ENCODE data around the gene SPATA32.

The SPATA32 gene

GRCh38 chr17:45293413-45294211 is 31.7 kb upstream of the SPATA32 start:
- peak; percentile 95 for DNase-seq (ENCODE audit: low read depth)

DNA sequence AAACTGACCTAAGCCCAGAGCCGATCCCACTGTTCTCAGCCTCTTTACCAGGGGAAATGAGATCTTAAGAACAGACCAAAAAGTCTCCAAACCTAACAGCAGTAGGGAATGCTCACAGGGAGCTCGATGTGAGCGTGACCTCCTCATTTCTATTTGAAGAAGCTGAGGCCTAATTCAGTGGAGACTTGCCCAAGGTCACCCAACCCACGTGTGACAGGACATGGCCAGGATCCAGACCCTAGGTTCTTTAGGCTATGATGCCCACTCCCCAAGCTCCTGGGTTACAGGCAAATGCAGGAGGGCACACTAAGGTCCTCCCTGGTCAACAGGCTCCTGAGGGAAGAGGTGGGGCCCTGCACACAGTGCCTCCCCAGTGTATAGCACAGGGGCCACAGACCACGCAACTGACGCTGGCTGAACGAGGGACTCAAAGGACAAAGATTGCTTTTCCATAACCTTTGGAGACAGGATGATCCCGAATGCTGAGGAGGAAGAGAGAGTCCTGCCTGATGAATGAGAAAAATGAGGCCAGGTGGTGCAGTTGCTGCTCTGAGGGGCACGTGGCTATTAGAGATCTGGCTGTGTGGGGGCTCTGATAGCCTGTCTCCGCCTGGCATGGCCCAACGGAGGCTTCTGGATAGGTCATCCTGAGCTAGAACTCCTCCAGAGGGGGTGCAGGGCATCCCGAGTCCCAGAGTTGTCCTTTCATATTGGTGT is 31.0 kb upstream of the SPATA32 start:
- DNase-seq (ENCODE audit: low read depth), result no peak

DNA sequence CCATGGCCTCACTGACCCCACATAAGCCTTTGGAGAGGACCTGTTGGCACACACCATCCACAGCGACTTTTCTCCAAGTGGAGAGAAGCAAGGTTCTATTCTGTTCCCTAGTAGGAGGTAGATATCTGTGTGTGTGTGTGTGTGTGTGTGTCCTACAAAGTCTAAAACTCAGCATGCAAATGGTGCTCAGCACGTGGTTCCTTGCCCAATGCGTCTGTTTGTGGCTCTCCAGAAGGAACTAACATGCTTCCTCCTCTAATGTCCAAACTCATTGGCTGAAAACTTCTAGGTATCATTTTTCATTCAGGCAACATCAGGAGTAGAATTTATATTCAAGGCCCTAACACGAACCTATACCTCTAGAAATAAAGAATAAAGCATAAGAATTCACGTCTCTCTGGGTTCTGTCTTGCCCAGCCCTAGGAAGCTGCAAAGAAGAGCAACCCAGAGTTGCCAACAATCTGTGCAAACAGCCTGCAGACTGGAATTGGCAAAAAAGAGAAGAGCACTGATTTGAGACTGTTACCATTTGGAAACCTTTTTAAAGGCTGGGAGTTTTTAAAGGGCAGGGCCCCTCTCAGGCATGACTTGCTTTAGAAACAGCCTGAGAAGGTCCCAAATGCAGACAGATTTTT is 29.4 kb upstream of the SPATA32 start:
- no peak for DNase-seq (ENCODE audit: low read depth)

DNA sequence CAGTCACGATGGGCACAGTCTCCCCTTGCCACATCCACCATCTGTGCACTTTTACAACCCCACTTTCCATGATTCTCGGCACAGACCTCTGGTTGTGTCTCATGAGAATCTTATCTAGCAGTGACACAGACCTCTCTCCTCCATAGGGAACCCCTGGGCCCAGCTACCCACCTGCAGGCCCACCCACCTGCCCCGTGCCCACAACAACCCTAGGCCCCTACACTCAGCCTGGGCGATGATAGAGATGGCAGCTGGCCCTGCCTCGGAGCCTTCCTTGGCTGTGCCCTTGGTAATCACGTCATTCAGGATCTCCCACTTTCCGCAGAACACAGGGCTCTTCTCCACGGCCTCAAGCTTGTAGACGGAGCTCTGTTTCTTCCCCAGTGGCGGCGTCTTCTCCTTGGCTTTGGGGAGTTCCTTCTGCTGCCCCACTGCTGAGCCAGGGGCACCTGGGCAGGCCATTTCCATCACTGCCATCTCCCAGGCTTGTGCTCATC is 28.4 kb upstream of the SPATA32 start:
- no peak for DNase-seq (ENCODE audit: low read depth)

- DNase-seq (ENCODE audit: low read depth), result no peak
These were observed 27.7 kb upstream of the SPATA32 start for GRCh38 chr17:45289301-45290268.

- no peak for DNase-seq (ENCODE audit: low read depth)
These were observed 26.9 kb upstream of the SPATA32 start for GRCh38 chr17:45288825-45289224.

GRCh38 chr17:45287526-45288500 is 25.9 kb upstream of the SPATA32 start:
- DNase-seq (ENCODE audit: low read depth), result peak; percentile 51

- no peak for DNase-seq (ENCODE audit: low read depth)
These were observed 24.4 kb upstream of the SPATA32 start for GRCh38 chr17:45286286-45286685.

DNA sequence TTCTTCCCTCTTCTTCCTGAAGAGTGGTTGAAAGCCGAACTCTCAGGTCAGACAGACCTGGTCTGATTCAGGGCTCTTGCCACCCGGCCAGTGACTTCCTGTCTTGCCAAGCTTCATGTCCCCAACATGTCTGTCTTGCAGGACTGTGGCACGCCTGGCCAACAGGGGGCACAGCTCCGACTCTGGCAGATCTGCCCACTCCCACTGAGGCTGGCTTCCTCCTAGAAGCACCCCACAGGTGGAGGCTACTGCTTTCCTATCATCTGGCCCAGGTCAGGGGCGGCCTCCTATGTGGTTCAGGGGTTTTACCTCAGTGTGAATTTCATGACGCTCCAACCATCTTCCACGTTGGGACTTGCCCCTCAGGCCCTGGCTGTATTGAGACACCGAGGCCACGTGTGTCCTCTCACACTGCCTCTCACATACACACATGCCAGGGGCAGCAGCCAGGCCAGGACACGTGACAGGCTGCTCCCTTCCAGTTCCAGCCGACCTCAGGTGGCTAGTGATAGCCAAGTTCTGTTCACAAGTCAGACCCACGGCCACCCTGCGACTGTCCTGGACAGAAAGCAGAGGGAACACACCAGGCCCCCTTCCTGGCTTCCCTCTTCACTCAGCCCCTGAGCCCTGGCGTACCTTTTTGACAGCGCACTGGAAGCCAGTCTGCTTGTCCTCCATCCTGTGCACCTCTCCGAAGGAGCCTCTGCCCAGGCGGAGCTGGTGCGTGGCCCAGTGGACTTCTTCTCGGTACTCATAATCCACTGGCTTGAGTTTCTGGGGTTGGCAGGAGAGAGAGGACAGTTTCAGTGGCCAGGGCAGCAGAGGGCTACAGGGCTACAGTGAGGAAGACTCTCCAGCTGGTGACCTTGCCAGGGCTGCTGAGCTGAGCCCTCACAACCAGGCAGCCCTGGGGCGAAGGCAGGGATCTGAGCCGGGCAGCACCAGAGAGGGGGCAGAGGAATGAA is 22.6 kb upstream of the SPATA32 start:
- no peak for DNase-seq (ENCODE audit: low read depth)

DNA sequence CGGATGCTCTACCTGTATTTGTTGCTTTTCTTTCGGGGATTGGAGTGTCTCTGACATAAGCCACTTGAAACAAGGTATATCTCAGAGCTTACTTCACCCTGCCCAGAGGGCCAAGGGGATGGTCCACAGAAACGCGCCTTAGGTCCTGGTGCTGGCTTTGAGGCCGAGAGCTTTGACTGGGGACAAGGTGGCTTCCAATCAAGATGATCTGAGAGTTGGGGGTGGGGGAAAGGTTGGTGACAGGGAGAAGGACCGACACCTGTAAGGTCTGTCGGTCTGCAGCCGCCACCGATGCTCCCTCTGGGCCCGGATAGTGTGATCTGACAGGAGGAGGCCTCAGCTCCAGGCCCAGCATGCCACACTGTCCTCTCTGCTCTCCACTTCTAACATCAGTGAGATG is 21.8 kb upstream of the SPATA32 start:
- DNase-seq (ENCODE audit: low read depth), result no peak

GRCh38 chr17:45282683-45283644 is 21.1 kb upstream of the SPATA32 start:
- DNase-seq (ENCODE audit: low read depth), result peak; percentile 46

GRCh38 chr17:45279898-45280297 is 18.0 kb upstream of the SPATA32 start:
- DNase-seq (ENCODE audit: low read depth), result no peak

DNA sequence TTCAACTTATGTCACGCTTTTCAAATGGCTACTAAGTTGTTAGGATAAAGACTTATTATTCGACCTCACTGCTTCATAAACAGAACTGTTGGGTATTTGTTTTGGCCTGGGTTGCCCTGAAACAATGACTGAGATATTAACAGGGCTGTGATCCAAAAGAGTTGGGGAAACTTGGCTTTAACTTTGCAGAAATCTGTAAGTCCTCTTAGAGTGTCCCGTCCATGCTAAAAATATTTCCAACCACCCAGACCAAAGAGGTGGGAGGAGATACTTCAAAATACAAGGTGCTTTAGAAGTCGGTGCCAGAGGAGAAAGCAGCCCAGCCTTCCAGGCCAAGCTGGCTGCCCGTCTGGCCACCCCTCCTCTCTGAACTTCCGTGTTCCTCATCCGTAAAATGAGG is 16.1 kb upstream of the SPATA32 start:
- no peak for DNase-seq (ENCODE audit: low read depth)

GRCh38 chr17:45277216-45277849 is 15.4 kb upstream of the SPATA32 start:
- peak; percentile 89 for DNase-seq (ENCODE audit: low read depth)

DNA sequence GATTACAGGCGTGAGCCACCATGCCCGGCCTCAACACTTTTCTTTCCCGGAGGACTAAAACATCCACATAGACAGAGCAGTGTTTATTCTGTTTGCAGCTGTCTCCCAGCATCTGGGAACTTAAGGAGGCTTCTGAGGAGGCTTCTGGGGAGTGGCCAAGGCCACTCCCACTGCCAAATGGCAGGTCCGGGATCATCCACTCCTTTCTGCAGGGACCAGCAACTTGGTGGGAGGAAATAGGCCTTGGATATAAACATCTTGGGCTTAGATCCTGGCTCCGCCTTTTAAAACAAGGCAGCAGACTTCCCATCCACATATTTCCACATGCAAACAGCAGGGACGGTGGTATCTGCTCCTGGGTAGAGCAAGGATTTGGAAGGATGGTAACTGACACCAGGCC is 14.1 kb upstream of the SPATA32 start:
- DNase-seq (ENCODE audit: low read depth), result no peak

- no peak for DNase-seq (ENCODE audit: low read depth)
These were observed 12.1 kb upstream of the SPATA32 start for GRCh38 chr17:45274033-45274432.

DNA sequence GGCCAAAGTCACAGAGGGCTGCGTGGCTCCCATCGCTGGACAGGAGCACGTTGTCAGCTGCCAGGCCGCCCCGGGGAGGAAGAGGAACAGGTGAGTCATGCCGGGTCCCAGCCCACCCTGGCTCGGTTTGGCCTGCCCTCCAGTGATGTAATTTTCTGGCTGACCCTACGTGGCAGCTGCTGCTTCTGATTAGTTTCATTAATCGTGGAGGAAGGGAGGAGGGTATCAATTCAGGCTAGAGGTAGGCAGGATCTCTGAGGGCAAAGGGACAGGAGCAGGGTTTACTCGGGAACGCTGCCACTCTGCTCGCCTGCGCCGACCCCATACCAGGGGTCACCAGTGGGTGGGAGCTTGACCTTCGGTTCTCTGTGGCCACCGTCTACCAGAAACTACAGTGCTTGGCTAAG is 11.7 kb upstream of the SPATA32 start:
- DNase-seq (ENCODE audit: low read depth), result no peak

DNA sequence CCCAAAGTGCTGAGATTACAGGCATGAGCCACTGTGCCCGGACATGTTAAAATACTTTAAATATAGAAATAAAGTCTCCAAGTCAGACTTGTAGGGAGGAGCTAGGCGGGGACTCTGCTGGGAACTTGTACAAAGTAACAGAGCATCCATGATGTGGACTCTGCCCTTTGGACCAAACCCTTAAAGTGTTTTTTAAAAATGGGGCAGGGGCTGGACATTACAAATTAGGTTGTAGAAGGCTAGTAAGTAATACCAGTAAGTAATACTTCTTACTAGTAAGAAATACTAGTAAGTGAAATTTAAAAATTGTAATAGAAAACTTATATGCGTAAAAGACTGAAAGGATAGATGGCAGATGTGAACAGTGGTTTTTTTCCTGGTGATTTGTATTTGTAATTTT is 9.7 kb upstream of the SPATA32 start:
- no peak for DNase-seq (ENCODE audit: low read depth)

All from EH (cell line).